ENCODE data around the gene TNIP3. TPM values are rescaled to one million over a fixed set of nuclear protein-coding genes. Genes with fewer than 3 reads are reported as not detected.

TNIP3 gene
- total and polyA plus RNA-seq, 9 of the 15 experiments (the other 6 are each of a cell fraction or from before 2014, with no cell fraction given): 0.14 TPM; not detected in 8

GRCh38 chr4:121180558-121180957 is 16.4 kb upstream of the TNIP3 start:
- TF ChIP-seq FOXJ3 (CRISPR knock-in tag; IDR thresholded peaks at IDR 0.05) (no peak), ILF3 (IDR thresholded peaks at IDR 0.05; ENCODE audit: borderline replicate concordance) (no peak), NFIC (IDR thresholded peaks at IDR 0.05) (no peak), SREBF2 (CRISPR knock-in tag; IDR thresholded peaks at IDR 0.05) (no peak), ZNF57 (CRISPR knock-in tag; IDR thresholded peaks at IDR 0.05) (no peak), GATAD2B (IDR thresholded peaks at IDR 0.05; ENCODE audit: borderline replicate concordance) (no peak), PTRF (tag; IDR thresholded peaks at IDR 0.05) (no peak), ZNF764 (CRISPR knock-in tag; IDR thresholded peaks at IDR 0.05; ENCODE audit: low read depth) (no peak), CREM (IDR thresholded peaks at IDR 0.05; ENCODE audit: low read depth) (no peak), ZNF184 (CRISPR knock-in tag; IDR thresholded peaks at IDR 0.05) (no peak), CHAMP1 (IDR thresholded peaks at IDR 0.05) (no peak), C11orf30 (IDR thresholded peaks at IDR 0.05; ENCODE audit: low read depth) (no peak), ZNF408 (CRISPR knock-in tag; IDR thresholded peaks at IDR 0.05; ENCODE audit: low read depth) (no peak), ZBTB34 (CRISPR knock-in tag; IDR thresholded peaks at IDR 0.05) (no peak), HES1 (IDR thresholded peaks at IDR 0.05; ENCODE audit: low read depth) (no peak), SPI1 (IDR thresholded peaks at IDR 0.05; ENCODE audit: borderline replicate concordance, low read depth, low read length) (no peak), RHOXF2B (CRISPR knock-in tag; conservative IDR thresholded peaks at IDR 0.05) (no peak)
- no peaks in the 10 kb centered on the region for H3K79me2 ChIP-seq (ENCODE audit: control insufficient read depth, insufficient read depth, low read length)
- FAIRE-seq: no peak
- H2AFZ ChIP-seq (ENCODE audit: low read depth, low read length): no peak overlapping the region
- H3K9ac ChIP-seq (ENCODE audit: insufficient read depth in 1 of 2, low read depth in 2 of 2, low read length in 2 of 2): no peak overlapping the region
- no peak for DNase-seq (ENCODE audit: extremely low read depth in 1 of 4, low spot score in 3 of 4)
- no peak overlapping the region for H3K4me3 ChIP-seq
- H3K9me1 ChIP-seq (ENCODE audit: control insufficient read depth, insufficient read depth, low read length): no peaks in the 10 kb centered on the region
- in situ Hi-C loops (cut with MboI): no loop called here
- H3K4me2 ChIP-seq (ENCODE audit: insufficient read depth, low read length): no peak overlapping the region
- ATAC-seq: no peak
- no peaks in the 10 kb centered on the region for H3K27me3 ChIP-seq (ENCODE audit: control insufficient read depth in 2 of 2, insufficient read depth in 2 of 2, low read length in 2 of 2)
- intact Hi-C loops (cut with micrococcal nuclease): no loop called here
- no peaks in the 10 kb centered on the region for H3K36me3 ChIP-seq (ENCODE audit: control insufficient read depth, insufficient read depth, low read length)
- no peaks in the 10 kb centered on the region for H3K4me1 ChIP-seq (replicated peaks in 1 of 2; ENCODE audit: control insufficient read depth in 2 of 2, insufficient read depth in 2 of 2, low read length in 2 of 2)
- H4K20me1 ChIP-seq (replicated peaks; ENCODE audit: control insufficient read depth, insufficient read depth, low read length): no peaks in the 10 kb centered on the region
- POLR2A ChIA-PET: no interaction called here
- no peaks in the 10 kb centered on the region for H3K9me3 ChIP-seq (replicated peaks; ENCODE audit: control insufficient read depth, insufficient read depth, low read depth, low read length)
- CTCF ChIA-PET (ENCODE audit: low intra/inter-chr PET ratio): no interaction called here
- no TSS peak for BruUV-seq (replicated peaks)
- 0% methylated on average over 3 of the region's 3 CpGs for WGBS (ENCODE audit: insufficient coverage, low coverage, missing lambda C conversion rate)
- H3K27ac ChIP-seq (ENCODE audit: extremely low read depth, low read depth, low read length): no peak overlapping the region

All from K562 (cell line).